Mesodermal cell (in vitro differentiated cells): ENCODE measurements around the gene CLEC16A.
"Not testable (repeated sequence)": the region's sequence is repeated elsewhere in the genome, so short reads cannot be mapped to it uniquely, and the experiment has no call there.

Experiments used
- H3K27ac ChIP-seq: 2 replicates; pipeline ENCODE4 v1.7.0; 2013; ENCODE audit warnings: mild to moderate bottlenecking, low read depth, low read length, moderate library complexity; ENCODE audit not compliant: severe bottlenecking
- H3K36me3 ChIP-seq: 2 replicates; pipeline ENCODE4 v1.7.1; 2013; ENCODE audit warnings: mild to moderate bottlenecking, low read length, moderate library complexity; ENCODE audit not compliant: control insufficient read depth, insufficient read depth
- H3K4me1 ChIP-seq: one replicate; pipeline ENCODE4 v1.7.1; 2013; ENCODE audit warnings: mild to moderate bottlenecking, low read length; ENCODE audit not compliant: insufficient read depth, control insufficient read depth, poor library complexity, severe bottlenecking
- H3K4me3 ChIP-seq: 2 replicates; pipeline ENCODE4 v1.7.0; 2013; ENCODE audit warnings: low read length, control low read depth, mild to moderate bottlenecking; ENCODE audit not compliant: insufficient read depth, poor library complexity, severe bottlenecking; ENCODE audit errors: extremely low read depth
- H3K9me3 ChIP-seq: 2 replicates; pipeline ENCODE4 v1.7.1; 2013; ENCODE audit warnings: mild to moderate bottlenecking, low read length, moderate library complexity; ENCODE audit not compliant: control insufficient read depth
- WGBS, 2 experiments: methylation state at CpG; one replicate each; pipeline ENCODE4 v1.1.5; 2013; ENCODE audit warnings: missing lambda C conversion rate in 2 of 2; ENCODE audit not compliant: insufficient coverage in 2 of 2; 5-methylcytosine and 5-hydroxymethylcytosine counted together

CLEC16A gene

DNA sequence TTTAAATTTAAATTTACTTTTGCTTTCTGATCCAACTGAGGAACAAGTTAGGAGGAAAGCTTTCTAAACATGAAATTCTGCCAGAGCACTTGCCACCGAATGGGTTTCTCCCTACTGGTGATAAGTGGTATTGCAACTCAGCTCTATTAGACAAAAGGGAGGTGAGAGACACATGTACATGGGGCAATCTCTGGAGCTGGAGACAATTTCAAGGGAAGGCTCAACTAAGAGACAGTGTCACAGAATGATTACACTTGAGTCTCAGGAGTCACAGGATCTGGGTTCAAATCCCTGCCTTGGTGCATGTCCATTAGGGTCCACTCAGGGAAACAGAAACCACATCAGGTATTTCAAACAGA, 274.2 kb downstream of the CLEC16A start:
- 64 to 82% methylated on average over 1 of the region's 1 CpG for WGBS, 2 experiments
- H3K9me3 ChIP-seq = peaks cover 19% of the 10 kb centered on the region
- no peak overlapping the region for H3K4me3 ChIP-seq
- no peaks in the 10 kb centered on the region for H3K4me1 ChIP-seq
- no peak overlapping the region for H3K27ac ChIP-seq
- no peaks in the 10 kb centered on the region for H3K36me3 ChIP-seq

DNA sequence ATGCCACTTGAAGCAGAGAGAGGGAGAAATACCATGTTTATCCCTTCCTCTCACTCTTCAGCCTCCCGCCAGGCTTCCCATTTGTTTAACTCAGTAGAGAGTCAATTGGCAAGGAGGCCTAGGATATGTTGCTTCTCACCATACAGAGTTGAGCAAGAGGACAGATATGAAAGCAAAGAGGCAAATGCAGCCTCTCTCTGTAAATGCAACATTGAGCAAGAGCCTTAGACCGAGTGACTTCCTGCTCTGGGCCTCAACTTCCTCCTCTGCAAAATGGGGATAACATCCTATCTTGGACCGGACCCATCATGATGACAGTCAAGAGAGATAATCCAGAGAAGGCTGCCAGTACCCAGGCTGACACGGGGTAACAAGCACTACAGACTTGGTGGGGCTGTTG, 274.8 kb downstream of the CLEC16A start:
- H3K36me3 ChIP-seq = no peaks in the 10 kb centered on the region
- WGBS, 2 experiments = 92 to 95% methylated on average over 2 of the region's 4 CpGs
- H3K9me3 ChIP-seq = peaks cover 19% of the 10 kb centered on the region
- H3K4me3 ChIP-seq = no peak overlapping the region
- no peaks in the 10 kb centered on the region for H3K4me1 ChIP-seq
- no peak overlapping the region for H3K27ac ChIP-seq

DNA sequence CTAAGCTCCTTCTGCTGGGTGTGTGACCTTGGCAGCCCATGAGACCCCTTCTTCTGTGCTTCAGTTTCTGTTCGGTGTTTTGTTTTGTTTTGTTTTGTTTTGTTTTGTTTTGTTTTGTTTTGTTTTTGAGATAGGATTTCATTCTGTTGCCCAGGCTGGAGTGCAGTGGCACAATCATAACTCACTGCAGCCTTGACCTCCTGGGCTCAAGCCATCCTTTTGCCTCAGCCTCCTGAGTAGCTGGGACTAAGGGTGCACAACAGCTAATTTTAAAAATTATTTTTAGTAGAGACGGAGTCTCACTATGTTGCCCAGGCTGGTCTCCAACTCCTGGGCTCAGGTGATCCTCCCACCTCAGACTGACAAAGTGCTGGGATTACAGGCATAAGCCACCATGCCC, 276.1 kb downstream of the CLEC16A start:
- H3K36me3 ChIP-seq, H3K27ac ChIP-seq, H3K4me1 ChIP-seq, H3K4me3 ChIP-seq: not testable (repeated sequence)
- 86% methylated on average over 1 of the region's 2 CpGs for WGBS, 2 experiments
- H3K9me3 ChIP-seq = peaks cover 19% of the 10 kb centered on the region

DNA sequence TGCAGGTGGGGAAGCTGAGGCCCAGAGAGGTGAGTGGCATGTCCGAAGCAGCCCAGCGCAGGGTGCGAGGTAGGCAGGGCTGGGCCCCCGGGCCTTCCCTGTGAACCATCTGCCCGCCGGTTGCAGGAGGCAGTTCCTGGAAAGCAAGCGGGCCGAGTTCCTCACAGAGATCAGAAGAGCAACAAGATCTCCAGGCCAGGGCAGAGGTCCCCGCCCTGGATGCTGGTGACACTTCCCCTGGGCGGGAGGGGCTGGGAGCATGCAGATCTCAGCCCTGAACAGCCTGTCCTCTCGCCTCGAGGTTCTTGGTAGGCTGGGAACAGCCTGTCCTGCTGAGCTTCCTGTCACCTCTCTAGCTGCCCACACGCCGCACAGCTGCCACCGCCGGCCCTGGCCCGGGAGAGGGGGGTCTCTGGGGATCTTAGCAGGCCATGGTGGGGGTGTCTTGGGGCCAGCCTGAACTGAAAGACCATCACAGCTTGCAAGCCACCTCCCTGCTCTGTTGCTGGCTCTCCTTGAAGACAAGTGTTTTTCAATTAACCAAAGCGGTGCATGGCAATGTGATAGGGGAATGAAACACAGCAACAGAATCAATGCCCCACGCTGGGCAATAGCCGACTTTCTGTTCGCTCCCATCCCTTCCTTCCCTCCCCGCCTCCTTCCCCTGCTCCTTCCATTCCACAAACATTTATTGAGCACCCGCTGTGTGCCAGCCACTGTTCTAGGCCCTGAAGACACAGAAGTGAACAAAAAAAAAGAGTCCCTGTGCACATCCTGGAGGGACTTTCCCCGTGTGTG, 279.9 kb downstream of the CLEC16A start:
- Histone ChIP-seq H3K36me3 (no peaks in the 10 kb centered on the region), H3K4me3 (no peak overlapping the region), H3K9me3 (no peaks in the 10 kb centered on the region), H3K4me1 (no peaks in the 10 kb centered on the region), H3K27ac (no peak overlapping the region)
- 42 to 48% methylated on average over 15 to 21 of the region's 24 CpGs for WGBS, 2 experiments

DNA sequence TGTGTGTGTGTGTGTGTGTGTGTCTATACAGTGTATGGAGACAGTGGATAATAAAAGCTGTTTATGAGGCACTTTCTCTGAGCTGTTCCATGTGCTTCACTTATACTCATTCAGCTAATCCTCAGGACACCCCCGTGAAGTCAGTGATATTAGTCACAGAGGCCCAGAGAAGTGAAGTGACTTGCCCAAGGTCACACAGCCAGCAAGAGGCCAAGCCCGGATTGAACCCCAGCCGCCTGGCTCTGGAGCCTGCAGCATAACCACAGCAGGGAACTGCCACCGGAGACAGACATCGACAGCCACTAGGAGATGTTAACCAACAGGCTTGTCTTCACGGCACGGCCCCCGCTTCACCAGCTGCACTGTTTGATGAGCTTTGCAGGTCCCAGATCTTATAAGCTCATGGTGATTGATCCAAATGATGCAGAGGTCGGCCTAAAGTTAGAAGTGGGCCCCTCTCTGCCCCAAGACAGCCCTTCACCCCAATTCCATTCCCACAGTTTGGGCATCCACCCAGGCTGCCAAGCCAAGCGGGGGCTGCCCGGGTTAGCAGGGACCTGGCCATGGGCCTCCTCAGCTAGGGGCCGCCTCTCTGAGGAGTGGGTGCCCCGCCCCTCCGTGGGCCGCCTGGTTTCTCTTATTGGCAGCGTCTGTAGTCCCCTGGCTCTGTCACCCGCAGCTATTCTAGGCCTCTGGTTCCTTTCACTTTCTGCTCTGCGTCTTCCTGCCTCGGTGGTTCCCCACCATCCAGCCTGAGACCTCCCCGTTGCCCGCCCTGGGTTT, 280.7 kb downstream of the CLEC16A start:
- Histone ChIP-seq H3K4me1 (no peaks in the 10 kb centered on the region), H3K9me3 (no peaks in the 10 kb centered on the region), H3K36me3 (no peaks in the 10 kb centered on the region), H3K4me3 (no peak overlapping the region), H3K27ac (no peak overlapping the region)
- 88 to 89% methylated on average over 20 of the region's 21 CpGs for WGBS, 2 experiments

DNA sequence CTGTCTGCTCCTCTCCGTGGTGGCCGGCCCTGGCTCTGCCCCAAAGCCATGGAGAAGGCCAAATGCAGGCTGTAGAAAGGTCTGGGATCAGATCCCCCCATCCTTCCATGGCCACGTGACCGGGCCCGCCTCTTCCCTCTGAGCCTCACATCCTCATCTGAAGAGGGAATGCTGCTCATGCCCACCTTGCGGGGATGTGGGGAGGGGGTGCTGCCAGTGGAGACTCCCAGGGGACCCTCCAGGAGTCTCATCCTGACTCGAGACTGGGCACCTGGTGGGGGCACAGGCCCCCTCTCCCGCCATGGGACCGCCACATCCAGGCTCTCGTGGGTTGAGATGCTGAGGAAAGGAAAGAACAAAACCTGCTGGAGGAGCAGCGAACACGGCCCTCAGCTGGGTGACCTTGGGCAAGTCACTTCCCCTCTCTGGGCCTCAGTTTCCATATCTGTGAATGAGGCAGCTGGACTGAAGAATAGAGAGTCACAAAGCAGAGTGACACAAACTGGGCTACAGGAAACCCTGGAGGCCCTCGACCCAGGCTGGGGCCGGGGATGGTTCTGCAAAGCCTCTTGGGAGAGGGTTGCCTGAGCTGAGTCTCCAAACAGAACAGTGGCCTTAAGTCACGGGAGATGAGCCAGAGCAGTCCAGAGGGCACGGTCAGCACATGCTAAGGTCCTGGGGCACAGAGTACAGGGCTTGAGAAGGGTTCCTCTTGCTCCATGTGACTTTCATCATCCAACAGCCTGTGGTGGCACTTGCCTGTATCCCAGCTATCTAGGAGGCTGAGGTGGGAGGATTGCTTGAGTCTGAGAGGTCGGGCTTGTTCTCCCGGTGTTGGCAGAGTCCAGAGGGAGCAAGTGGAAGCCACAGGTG, 281.5 kb downstream of the CLEC16A start:
- H3K9me3 ChIP-seq = no peaks in the 10 kb centered on the region
- H3K4me3 ChIP-seq = no peak overlapping the region
- 89 to 90% methylated on average over 13 to 18 of the region's 18 CpGs for WGBS, 2 experiments
- no peaks in the 10 kb centered on the region for H3K36me3 ChIP-seq
- no peak overlapping the region for H3K27ac ChIP-seq
- no peaks in the 10 kb centered on the region for H3K4me1 ChIP-seq

DNA sequence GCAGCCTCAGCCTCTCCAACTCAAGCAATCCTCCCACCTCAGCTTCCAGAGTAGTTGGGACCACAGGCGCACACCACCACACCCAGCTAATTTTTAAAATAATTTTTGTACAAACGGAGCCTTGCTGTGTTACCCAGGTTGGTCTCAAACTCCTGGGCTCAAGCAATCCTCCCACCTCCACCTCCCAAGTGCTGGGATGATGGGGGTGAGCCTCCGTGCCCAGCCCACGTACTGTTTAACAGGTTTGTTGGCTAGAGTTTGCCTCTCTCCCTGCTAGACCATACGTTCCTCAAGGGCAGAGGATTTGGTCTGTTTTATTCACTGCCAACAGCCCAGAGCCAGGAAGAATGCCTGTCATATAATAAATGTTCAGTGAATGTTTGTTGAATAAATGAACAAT, 285.1 kb downstream of the CLEC16A start:
- H3K4me1 ChIP-seq = no peaks in the 10 kb centered on the region
- no peaks in the 10 kb centered on the region for H3K9me3 ChIP-seq
- 80 to 100% methylated on average over 1 of the region's 5 CpGs for WGBS, 2 experiments
- H3K36me3 ChIP-seq = no peaks in the 10 kb centered on the region
- no peak overlapping the region for H3K4me3 ChIP-seq
- H3K27ac ChIP-seq = no peak overlapping the region

DNA sequence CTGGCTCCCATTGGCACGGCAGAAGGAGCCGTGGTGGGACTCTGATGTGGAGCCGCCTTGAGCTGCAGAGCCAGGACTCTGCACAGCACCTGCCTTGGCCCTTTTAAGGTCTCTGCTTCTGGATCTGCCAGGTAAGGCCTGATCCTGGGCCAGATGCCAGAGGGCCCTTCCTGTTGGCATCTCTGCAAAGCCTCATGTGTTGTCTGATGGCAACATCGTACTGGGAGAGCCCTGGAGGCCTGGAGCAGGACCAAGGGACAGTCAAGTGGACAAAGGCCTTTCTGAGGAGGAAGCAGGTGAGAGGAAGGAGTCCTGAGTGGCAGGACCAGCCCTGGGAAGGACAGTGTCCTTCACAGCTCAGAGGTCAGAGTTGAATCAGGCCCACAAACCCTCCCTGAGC, 285.5 kb downstream of the CLEC16A start:
- no peaks in the 10 kb centered on the region for H3K36me3 ChIP-seq
- 92 to 93% methylated on average over 4 of the region's 4 CpGs for WGBS, 2 experiments
- H3K27ac ChIP-seq = no peak overlapping the region
- no peaks in the 10 kb centered on the region for H3K4me1 ChIP-seq
- H3K4me3 ChIP-seq = no peak overlapping the region
- H3K9me3 ChIP-seq = no peaks in the 10 kb centered on the region

DNA sequence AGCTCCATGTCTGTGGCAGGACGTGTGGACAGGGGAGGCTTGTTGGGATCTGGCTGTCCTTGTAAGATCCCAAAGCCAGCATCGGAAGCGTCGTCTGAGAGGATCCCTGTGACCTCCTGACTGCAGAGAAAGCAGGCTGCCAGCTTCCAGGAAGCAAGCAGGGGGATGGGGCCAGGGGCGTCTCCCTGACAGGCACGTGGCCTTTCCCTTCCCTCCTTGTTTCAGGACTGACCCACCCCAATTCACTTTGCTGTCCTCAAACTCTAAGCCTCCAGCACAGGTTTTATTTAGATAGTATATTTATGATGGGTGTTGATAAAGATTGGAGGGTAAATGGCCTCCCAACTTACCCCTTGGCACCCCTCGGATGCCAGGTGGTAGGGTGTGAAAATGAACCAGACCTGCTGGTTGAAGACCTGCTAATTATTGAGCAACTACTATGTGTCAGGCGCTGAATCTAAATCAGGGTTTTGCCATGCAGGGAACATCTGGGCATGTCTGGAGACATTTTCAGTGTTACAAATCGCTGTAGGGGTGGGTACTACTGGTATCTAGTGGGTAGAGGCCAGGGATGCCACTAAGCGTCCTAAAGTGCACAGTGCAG, 287.1 kb downstream of the CLEC16A start:
- no peaks in the 10 kb centered on the region for H3K9me3 ChIP-seq
- H3K4me1 ChIP-seq = no peaks in the 10 kb centered on the region
- 63 to 76% methylated on average over 7 to 10 of the region's 10 CpGs for WGBS, 2 experiments
- no peak overlapping the region for H3K4me3 ChIP-seq
- H3K27ac ChIP-seq = no peak overlapping the region
- H3K36me3 ChIP-seq = no peaks in the 10 kb centered on the region
